Myocyte (in vitro differentiated cells): ENCODE data around the gene WFDC11. TPM values are rescaled to one million over a fixed set of nuclear protein-coding genes. Genes with fewer than 3 reads are reported as not detected.
A peak's percentile ranks its signal among the peaks of the same experiment; 100 is the strongest.
"Not testable (repeated sequence)": the region's sequence is repeated elsewhere in the genome, so short reads cannot be mapped to it uniquely, and the experiment has no call there.

Experiments used
- DNase-seq: peaks from one replicate; pipeline ENCODE4 v3.0.0-alpha.2; 2012; ENCODE audit warnings: low read depth
- polyA plus RNA-seq: library from polyadenylated mRNA; unstranded; fragments of >200 nt; gene quantifications from one replicate; pipeline ENCODE4 v1.2.1, GENCODE V29; 2012; ENCODE audit warnings: missing spikeins
- total RNA-seq: library from RNA; depleted of rRNA; stranded (reverse); fragments of >200 nt; gene quantifications from 2 replicates; pipeline ENCODE4 v1.2.3, GENCODE V29; 2014

Gene WFDC11
- total RNA-seq, result not detected in 2 replicates
- polyA plus RNA-seq, result not detected

DNA sequence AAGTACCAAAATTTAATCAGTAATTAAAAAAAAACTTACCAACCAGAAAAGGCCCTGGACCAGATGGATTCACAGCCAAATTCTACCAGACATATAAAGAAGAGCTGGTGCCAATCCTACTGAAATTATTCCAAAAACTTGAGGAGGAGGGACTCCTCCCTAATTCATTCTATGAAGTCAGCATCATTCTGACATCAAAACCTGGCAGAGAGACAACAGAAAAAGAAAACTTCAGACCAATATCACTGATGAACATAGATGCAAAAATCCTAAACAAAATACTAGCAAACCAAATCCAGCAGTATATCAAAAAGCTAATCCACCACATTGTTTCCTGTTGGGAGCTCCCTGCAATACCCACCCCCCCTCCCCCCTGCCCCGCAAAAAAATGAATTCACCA, at the start of gene WFDC11:
WFDC11 (minus strand) TSS at position 101 of the 400 bp plus-strand sequence. CDS start 19,639 bp downstream, outside the sequence.
- no peak for DNase-seq

- not testable (repeated sequence) for DNase-seq
Measured at GRCh38 chr20:45716141-45716688, 46.2 kb upstream of the WFDC11 start.

DNA sequence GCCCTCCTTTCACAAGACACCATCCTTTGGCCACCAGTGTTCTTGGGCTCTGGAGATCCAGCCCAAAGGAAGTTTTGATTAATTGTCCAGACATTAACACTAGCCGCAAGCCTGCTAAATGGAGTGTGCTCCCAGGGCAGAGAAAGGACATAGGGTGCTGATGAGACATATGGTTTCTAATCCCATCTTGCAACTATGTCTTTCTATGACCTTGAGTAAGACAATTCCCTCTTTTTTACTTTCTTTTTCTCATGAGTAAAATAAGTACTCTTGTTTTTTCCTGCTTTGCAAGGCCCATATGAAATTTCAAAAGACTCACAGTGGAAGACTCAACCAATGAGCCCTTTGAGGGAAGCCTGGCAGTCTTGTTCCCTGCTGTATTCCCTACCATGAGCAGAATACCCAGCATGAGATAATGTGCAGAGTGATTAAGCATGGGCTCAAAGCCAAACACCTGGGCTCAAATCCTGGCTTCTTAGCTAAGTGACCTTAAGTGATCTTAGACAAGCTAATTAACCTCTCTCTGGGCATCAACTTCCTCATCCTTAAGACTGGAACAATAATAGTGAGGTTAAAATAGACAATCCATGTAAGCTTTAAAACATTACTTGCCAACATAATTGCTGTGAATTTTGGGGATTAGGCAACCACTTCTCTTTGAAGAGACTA, 35.1 kb upstream of the WFDC11 start, which contains the start of gene WFDC10B:
WFDC10B (minus strand) TSS at position 51 of the 669 bp plus-strand sequence. CDS start 19,027 bp downstream, outside the sequence.
- peak; percentile 47 for DNase-seq

DNA sequence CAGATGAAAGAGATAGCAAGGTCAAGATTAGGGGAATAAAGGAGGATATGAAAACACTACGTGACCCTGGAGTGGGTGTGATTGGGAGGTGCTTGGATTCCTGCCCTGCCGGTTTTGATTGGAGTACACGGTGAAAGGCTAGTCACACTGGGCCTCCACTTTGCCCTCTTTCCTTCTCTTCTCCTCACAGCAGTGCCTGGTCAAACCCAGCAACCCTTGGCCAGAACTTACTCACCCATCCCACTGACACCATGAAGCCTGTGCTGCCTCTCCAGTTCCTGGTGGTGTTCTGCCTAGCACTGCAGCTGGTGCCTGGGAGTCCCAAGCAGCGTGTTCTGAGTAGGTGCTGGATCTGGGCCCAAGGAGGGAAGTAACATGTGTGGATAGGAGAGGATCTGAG, 31.8 kb upstream of the WFDC11 start, which contains the start of gene WFDC13:
WFDC13 (plus strand) TSS at position 166 of the 400 bp plus-strand sequence; CDS start at position 252, 86 bp downstream.
- DNase-seq, result no peak

DNA sequence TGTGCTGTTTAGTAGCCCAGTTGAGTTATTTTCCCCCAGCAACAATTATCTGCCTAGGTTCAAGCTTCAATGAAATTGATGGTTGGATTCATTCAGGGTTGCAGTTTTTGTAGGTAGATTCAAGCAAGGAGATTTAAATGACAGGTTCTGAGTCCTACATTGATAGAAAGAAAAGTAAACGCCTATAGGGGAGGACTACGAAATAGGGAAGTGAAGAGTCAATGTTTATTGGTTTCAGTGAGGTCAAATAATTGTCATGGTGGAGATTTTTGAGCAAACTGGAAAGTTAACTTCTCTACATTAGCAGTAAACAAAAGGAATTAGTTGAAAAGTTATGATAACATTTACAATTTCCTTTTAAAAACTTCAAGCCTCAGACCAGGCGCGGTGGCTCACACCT, 31.1 kb upstream of the WFDC11 start:
- DNase-seq, result no peak

GRCh38 chr20:45695496-45695895, 25.5 kb upstream of the WFDC11 start:
- no peak for DNase-seq

- DNase-seq, result not testable (repeated sequence)
Measured at GRCh38 chr20:45693346-45693745, 23.3 kb upstream of the WFDC11 start.

DNA sequence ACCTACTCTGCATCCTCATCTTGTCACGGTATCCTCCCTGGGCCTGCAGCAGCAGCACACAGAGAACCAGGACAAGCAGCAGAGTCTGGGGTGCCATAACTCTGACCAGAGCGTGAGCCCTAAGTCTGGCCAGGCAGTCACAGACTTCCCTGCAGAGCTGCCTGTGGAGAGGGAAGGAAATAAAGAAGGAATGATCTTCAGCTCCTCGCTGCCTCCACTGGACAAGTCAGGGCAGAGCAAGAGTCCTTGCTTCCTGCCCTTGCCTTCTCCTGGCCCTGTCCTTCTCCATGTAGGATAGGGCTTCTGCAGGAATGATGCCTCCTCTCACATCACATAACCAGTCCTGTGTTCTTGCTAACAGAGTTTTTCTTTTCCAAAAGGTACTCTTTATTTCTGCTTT, 15.9 kb upstream of the WFDC11 start:
- DNase-seq, result no peak

DNA sequence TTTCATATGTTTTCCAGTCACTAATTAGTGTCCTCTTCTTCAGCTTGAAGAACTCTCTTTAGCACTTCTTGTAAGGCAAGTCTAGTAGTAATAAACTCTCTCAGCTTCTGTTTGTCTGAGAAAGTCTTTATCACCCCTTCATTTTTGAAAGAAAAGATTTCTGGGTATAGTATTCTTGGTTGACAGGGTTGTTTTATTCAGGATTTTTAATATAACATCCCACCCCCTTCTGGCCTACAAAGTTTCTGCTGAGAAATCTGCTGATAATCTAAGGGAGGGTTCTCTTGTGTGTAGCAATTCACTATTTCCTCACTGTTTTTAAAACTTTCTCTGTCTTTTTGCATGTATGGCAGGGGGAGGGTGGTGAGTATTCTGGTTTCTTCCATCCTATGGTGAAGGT, 9.6 kb upstream of the WFDC11 start:
- no peak for DNase-seq

- DNase-seq, result no peak
Measured at GRCh38 chr20:45672765-45673164, 2.7 kb upstream of the WFDC11 start.

DNA sequence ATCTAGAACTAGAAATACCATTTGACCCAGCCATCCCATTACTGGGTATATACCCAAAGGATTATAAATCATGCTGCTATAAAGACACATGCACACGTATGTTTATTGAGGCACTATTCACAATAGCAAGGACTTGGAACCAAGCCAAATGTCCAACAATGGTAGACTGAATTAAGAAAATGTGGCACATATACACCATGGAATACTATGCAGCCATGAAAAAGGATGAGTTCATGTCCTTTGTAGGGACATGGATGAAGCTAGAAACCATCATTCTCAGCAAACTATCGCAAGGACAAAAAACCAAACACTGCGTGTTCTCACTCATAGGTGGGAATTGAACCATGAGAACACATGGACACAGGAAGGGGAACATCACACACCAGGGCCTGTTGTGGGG, 13.0 kb downstream of the WFDC11 start:
- DNase-seq, result not testable (repeated sequence)

GRCh38 chr20:45651726-45652125, 18.3 kb downstream of the WFDC11 start:
- DNase-seq, result not testable (repeated sequence)

DNA sequence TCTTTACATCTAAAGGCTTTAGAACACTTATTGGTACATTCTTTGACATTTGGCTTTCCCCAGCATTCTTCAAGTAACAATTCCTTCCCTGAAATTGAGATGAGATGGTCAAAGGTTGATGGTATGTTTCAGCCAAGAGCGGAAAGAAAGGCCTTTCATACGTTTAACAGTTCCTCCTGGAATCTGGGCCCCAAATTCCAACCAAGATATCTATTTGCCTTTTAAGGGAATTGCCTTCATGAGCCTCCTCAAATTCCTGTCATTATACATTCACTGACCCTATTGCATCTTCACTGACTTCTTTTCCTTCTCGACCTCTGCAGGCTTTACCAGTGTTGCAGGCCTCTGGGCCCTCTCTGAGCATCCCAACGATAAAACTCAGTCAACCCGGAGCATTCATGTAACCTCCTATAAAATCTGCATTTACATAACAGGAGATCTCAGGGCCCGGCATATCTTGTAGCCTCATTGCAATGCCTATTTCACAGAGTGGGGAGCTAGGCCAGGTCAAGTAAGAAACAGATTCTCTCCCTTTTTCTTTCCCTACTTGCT, 20.7 kb downstream of the WFDC11 start:
- DNase-seq, result no peak

- DNase-seq, result no peak
Measured at GRCh38 chr20:45647441-45648050, 22.5 kb downstream of the WFDC11 start.

DNA sequence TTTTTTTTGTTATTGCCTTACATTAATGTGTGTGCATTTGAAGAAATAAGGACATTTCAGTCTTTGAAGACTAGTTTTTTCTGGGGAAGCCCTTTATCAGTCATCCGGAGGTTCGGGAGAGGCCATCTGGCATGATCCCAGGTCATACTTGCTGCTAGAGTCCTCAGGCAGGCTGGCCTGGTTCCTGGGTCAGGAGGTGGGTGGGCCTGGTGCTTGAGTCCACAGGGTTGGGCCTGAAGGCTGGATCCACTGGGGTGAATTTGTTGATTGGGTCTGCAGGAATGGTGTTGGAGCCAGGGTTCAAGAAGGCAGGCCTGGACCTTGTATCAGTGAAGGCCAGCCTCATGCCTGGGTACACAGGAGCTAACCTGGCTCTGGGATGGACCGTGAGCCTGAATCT, 23.2 kb downstream of the WFDC11 start:
- DNase-seq, result no peak

DNA sequence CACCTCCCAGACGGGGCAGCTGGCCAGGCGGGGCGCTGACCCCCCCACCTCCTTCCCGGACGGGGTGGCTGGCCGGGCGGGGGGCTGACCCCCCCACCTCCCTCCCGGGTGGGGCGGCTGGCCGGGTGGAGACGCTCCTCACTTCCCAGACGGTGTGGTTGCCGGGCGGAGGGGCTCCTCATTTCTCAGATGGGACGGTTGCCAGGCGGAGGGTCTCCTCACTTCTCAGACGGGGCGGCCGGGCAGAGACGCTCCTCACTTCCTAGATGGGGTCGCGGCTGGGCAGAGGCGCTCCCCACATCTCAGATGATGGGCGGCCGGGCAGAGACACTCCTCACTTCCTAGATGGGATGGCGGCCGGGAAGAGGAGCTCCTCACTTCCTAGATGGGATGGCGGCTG, 24.2 kb downstream of the WFDC11 start:
- not testable (repeated sequence) for DNase-seq

DNA sequence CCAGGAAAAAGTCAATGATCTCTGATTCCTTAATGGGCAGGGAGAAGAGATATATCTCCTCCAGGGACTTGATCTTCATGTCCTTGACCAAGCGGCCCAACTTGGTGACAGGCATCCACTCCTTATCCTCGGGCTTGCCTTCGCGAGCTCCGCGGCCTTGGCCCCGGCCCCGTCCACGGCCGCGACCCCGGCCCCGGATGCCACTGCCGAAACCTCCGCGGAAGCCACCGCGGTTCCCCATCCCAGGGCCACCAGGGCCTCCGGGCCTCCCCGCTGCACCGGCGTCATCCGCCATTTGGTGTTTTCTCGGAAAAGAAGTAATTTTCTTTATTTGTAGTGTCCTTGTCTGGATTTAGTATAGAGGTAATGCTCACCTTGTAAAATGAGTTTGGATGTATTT, 29.0 kb downstream of the WFDC11 start:
- not testable (repeated sequence) for DNase-seq

DNA sequence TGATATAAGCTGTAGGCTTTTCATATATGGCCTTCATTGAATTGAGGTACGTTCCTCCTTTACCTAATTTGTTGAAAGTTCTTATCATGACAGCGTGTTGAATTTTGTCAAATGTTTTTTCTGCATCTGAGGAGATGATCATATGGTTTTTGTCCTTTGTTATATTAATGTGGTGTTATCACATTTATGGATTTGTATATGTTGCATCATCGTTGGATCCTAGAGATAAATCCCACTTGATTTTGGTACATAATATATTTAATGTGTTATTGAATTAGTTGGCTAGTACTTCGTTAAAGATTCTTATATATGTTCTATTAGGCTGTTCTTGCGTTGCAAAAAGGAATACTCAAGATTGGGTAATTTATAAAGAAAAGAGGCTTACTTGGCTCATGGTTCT, 30.4 kb downstream of the WFDC11 start:
- DNase-seq, result no peak

- DNase-seq, result no peak
Measured at GRCh38 chr20:45636513-45636912, 33.5 kb downstream of the WFDC11 start.

DNA sequence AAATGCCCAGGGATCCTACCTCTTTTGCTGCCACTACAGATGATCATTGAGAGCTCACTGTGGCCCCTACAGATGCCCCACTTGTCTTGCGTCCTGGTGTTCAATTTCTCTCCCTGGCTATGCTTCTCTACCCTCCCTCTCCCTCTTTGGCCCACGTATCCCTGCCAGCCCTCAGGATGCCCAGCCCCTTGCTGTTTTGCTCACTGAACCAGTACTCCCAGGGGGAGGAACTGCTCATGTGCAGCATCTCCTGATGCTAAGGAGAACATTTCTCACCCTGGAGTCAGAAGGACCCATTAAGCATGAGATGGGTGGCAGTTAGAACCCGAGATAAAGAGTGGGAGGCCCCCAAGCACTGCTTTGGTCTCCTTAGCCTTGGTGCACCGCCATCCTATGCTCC, 38.9 kb downstream of the WFDC11 start, which contains the start of gene WFDC9:
WFDC9 (minus strand) TSS at position 101 of the 400 bp plus-strand sequence. CDS start 21,103 bp downstream, outside the sequence.
- no peak for DNase-seq

GRCh38 chr20:45630371-45630770, 39.7 kb downstream of the WFDC11 start:
- DNase-seq, result no peak
